NK-92 (cell line): Measurements from ENCODE around the gene CUX1.
"Not testable (repeated sequence)": the region's sequence is repeated elsewhere in the genome, so short reads cannot be mapped to it uniquely, and the experiment has no call there.

Experiments used
- DNase-seq: peaks from one replicate; lab custom pipeline; 2025; ENCODE audit not compliant: unreplicated experiment; lab: John Stamatoyannopoulos, UW

The CUX1 gene

DNA sequence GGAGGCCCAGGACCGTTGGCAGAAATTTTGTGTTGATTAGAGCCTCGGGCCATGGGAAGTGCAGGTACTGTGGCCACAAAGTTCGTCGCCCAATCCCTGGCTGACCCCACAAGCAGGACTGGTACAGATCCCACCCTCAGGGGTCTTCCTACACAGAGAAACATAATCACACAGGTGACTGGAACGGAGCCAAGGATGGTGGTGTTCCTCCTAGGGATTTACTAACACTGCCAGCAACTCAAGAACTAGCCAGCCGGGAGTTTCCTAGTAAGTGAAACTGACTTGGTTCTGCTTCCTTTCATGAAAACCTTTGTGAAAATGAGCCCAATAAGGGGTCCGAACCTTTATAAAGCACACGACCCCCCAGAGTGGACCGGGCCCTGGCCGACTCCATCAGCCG is 5.7 kb downstream of the CUX1 start:
- DNase-seq = no peak

DNA sequence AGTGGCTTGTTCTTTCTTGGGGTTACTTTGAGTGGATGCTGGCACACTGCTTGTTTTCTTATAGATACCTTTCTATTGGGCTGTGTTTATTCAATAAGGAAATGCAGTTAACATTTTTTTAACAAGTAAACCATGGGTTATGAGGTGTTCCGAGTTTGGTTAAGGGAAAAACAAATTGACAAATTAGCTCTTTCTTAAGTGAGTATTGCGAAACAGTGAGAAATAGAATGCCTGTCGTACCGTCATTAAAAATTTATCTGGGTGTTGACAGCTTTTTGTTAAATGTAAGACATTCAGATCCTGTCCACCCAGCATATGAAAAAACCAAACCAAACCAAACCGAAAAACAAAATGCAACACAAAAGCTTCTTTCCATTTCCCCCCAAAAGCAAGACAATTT is 6.2 kb downstream of the CUX1 start:
- DNase-seq = no peak

GRCh38 chr7:101824440-101824839 is 7.0 kb downstream of the CUX1 start:
- DNase-seq = no peak

- DNase-seq = no peak
These were observed 8.8 kb downstream of the CUX1 start for GRCh38 chr7:101826081-101826835.

DNA sequence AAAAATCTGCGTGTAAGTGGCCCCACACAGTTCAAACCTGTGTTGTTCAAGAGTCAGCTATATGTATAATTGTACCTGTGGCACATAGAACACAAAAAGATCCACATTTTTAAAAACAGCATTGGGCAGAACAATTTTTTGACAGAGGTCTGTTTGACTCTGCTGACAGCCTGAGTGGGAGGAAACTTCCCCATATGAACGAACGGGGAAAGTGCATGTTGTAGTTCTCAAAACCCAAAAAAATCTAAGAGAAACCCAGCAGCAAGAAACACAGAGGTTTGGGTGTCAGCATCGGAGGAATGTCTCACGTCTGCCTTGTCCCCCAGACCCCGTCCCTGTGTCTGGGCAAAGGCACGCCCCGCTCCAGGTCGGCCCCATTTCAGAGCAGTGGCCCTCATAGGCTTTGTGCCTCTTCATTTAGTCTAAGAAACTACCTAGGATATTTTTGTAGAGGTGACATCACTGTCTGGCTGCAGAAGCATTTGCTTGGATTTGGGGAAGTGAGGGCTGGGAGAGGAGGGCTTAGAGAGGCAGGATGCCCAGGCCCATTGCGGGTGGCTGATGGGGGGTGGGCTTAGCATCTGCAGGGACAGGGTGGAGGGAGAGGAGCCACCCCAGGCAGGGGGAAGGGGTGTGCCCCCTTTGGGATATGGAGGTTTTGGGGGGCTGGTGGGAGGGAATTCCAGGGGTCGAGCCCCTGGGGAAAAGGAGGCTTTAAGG is 11.0 kb downstream of the CUX1 start:
- DNase-seq = no peak

DNA sequence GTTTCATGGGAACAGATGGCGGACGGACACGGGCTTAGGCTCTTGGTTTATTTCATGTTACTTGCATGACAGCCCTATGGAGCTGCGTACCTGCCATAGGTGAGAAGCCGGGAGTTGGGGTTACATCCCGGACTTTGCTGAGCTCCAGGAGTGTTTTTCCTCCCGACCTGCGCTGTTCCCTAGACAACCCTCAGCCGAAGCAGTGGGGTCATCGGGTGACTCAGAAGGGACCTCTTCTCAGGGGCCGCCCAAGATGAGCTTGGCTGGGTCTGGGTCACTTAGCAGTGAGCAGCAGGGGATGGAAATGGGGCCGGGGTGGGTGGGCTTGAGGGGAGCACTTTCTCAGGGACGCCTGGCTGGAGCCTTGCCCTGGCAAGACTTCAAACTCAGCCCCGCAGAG is 11.9 kb downstream of the CUX1 start:
- no peak for DNase-seq

DNA sequence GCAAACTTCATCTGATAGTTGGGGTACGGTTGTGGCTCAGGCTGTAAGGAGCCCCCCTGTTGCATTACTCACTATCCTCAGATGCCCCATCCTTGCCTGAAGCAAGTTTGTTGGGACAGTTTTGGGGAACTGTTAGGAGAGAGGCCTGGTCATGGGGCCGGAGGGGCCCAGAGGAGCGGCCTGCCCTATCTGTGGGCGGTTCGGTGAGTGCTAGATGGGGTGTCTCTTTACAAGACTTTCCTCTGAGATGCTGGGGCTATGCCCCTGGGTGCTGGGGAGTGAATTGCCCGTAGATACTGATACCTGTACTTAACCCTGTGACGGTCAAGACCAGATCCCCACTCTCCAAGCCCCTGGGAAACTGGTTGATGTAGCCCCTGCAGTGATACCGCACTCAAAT is 12.4 kb downstream of the CUX1 start:
- no peak for DNase-seq

DNA sequence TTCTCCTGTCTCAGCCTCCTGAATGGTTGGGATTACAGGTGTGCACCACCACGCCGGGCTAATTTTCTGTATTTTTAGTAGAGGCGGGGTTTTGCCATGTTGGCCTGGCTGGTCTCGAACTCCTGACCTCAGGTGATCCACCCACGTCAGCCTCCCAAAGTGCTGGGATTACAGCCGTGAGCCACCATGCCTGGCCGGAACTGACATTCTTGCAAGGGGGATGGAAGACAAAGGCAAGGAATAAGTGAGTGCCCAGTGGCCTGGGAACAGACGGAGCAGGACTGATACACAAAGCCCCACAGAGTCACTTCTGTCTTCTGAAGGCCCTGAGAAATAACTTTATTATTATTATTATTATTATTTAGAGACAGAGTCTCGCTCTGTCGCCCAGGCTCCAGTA is 14.0 kb downstream of the CUX1 start:
- DNase-seq = not testable (repeated sequence)

GRCh38 chr7:101832205-101832631 is 14.8 kb downstream of the CUX1 start:
- no peak for DNase-seq

GRCh38 chr7:101832685-101833375 is 15.4 kb downstream of the CUX1 start:
- DNase-seq = no peak

GRCh38 chr7:101833799-101834198 is 16.4 kb downstream of the CUX1 start:
- DNase-seq = no peak

- DNase-seq = no peak
These were observed 17.7 kb downstream of the CUX1 start for GRCh38 chr7:101835136-101835535.

DNA sequence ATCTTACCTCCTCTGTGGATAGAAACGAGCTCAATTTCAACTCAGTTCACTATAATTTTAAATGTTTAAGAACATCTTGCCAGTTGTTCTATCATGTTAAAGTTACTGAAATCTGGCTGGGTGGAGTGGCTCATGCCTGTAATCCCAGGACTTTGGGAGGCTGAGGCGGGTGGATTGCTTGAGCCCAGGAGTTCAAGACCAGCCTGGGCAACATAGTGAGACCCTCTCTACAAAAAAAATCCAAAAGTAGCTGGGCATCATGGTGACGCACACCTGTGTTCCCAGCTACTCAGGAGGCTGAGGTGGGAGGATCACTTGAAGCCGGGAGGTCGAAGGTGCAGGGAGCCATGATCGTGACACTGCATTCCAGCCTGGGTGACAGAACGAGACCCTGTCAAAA is 20.0 kb downstream of the CUX1 start:
- not testable (repeated sequence) for DNase-seq

DNA sequence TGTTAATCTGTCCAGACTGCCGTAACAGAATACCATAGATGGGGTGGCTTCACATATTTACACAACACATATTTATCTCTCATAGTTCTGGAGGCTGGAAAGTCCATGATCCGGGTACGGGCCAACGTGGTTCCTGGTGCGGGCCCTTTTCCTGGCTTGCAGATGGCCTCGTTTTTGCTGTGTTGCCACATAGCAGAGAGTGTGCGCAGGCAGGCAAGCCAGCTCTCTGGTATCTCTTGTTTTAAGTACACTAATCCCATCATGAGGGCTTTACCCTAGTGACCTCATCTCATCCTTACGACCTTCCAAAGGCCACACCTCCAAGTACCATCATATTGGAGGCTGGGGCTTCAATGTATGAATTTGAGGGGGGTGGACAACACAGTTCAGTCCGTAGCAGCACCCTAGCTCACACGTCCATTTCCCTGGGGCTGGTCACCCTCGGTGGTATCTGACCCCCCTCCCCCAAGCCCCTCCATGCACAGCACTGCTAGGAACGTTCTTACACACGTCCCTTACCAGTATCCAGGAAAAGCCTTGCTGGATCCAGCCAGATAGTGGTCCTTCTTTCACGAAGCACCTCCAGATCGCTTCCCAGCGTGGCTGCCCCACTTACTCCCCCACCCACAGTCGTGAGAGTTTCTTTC is 21.5 kb downstream of the CUX1 start:
- no peak for DNase-seq

GRCh38 chr7:101841328-101841727 is 23.9 kb downstream of the CUX1 start:
- no peak for DNase-seq

DNA sequence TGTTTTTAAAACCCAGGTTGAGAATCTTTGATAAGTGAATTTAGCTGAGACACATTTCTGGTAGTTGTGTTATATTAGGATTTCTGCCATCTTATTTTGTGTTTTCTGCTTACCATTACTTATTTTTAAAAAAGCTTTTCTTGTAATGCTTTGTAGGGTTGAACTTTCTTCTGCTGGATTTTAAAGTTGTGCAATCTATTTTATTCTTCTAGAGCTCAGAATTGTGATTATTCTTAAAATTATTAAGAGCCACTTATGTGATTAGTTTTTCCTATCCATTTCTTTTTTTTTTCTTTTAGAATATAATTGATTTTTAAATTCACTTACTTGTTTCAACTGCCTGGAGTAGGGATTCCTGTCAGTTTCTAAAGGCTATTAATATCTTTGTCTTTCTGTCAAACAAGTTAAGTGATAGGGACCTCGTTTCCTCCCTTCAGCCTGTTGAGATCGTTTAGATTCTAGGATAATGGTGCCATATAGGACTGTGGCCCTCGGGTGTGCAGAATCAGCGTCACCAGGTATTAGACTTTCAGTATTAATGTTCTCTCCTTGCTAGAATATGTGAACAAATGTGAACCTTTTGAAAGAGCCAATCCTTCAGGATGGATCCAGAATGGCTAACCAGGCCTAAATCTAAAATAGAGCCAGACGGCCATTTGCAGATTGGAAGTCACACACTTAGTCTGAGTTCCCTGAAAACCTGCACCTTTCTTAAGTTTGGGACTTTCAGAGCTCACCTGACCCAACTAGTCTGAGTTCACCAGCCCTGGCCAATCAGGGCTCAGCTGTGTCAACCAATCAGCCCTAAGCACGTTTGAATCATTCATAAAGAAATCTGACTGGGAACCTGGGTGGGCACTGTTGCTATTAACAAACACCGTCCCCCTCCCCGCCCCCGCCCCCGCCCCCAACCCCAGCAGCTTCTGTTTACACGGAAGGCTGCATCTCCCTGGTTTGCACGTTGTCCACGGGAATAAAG is 26.2 kb downstream of the CUX1 start:
- DNase-seq = no peak

DNA sequence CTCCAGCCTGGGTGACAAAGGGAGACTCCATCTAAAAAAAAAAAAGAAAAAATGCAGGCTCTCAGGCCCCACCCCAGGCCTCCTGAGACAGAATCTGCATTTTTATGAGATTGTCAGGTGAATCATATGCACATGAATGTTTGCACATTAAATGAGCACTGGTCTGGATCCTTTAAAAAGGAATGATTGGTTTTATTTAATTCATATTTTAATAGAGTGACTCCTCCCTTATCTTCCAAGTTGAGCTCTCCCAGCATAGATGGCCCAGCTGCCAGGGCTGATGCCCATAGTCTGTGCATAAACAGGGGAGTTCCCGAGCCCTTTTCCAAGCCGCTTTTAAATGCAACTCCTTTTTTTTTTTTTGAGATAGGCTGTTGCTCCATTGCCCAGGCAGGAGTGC is 28.5 kb downstream of the CUX1 start:
- DNase-seq = no peak

GRCh38 chr7:101846800-101847538 is 29.5 kb downstream of the CUX1 start:
- DNase-seq = no peak

DNA sequence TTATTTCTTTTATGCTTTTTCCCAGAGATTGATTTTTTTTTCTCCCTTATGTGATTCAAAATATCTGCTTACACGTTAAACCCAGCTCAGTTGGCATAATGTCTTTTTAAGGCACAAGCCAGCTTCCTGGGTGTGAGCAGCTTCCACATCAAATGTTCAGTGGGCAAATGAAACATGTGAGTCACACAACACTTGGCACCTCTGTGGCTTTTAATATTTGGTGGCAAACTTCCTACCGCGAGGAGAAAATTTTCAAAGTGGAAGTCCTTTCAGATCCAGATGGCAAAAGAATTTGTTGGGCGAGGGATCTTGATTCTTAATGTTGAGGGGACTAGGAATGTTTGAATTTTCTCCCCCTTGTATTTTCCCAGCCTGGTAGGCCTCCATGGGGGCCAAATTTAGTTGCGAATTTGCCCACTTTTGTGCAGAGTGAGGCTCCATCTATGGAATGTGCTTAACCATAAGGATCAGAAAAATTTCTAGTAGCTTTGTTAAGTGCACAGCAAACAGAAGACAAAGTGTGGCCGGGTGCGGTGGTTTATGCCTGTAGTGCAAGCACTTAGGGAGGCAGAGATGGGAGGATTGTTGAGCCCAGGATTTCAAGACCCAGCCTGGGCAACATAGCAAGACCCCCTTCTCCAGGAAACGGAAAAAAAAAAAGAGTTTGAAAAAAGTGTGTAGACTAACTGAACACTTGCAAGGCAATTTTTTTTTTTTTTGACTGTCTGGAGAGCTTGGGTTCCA is 31.0 kb downstream of the CUX1 start:
- no peak for DNase-seq
